MCF 10A (cell line): ENCODE results near the gene HPS6. TPM values are rescaled to one million over a fixed set of nuclear protein-coding genes. Genes with fewer than 3 reads are reported as not detected.

Source experiments
- Bru-seq: library from RNA; stranded (reverse); fragments of 400-500 nt; gene quantifications from one replicate; lab custom pipeline; 2021; lab: Mats Ljungman, UMichigan
- BruChase-seq, 2 experiments: library from RNA; stranded (reverse); fragments of 400-500 nt; gene quantifications; one replicate each; lab custom pipeline; 2021; lab: Mats Ljungman, UMichigan
- BruUV-seq: library from RNA; stranded (reverse); fragments of 400-500 nt; replicated peaks from 2 replicates; lab custom pipeline; 2021; lab: Mats Ljungman, UMichigan
- CTCF ChIA-PET: fragments of 300-600 bp; sonication (Branson Sonifier 250); formaldehyde crosslinking; extraction: SDS; loops from one replicate; lab custom pipeline; 2021; ENCODE audit warnings: antibody characterized with exemption, inconsistent platforms; lab: Yijun Ruan, JAX
- POLR2A ChIA-PET: fragments of 300-600, 350-650 bp; sonication (Branson Sonifier 250); formaldehyde crosslinking; extraction: SDS; loops from one replicate; lab custom pipeline; 2020; ENCODE audit warnings: antibody characterized with exemption, inconsistent platforms; lab: Yijun Ruan, JAX
- DNase-seq: peaks from one replicate; pipeline ENCODE4 v3.0.0-alpha.2; 2018; ENCODE audit not compliant: unreplicated experiment
- H3K27ac Mint-ChIP-seq: one replicate; pipeline ENCODE4 v1.8.0; 2022; ENCODE audit warnings: mild to moderate bottlenecking, low read depth, mixed read lengths; ENCODE audit not compliant: unreplicated experiment
- H3K27me3 Mint-ChIP-seq: one replicate; pipeline ENCODE4 v1.8.0; 2022; ENCODE audit warnings: mixed read lengths; ENCODE audit not compliant: insufficient read depth, unreplicated experiment
- H3K36me3 Mint-ChIP-seq: one replicate; pipeline ENCODE4 v1.8.0; 2022; ENCODE audit warnings: mild to moderate bottlenecking, moderate library complexity, mixed read lengths; ENCODE audit not compliant: insufficient read depth, unreplicated experiment
- H3K4me1 Mint-ChIP-seq: one replicate; pipeline ENCODE4 v1.8.0; 2022; ENCODE audit warnings: mixed read lengths; ENCODE audit not compliant: insufficient read depth, unreplicated experiment
- H3K4me3 Mint-ChIP-seq: one replicate; pipeline ENCODE4 v1.8.0; 2022; ENCODE audit warnings: mild to moderate bottlenecking, moderate library complexity, mixed read lengths; ENCODE audit not compliant: unreplicated experiment
- H3K9me3 Mint-ChIP-seq: one replicate; pipeline ENCODE4 v1.8.0; 2022; ENCODE audit warnings: mixed read lengths; ENCODE audit not compliant: unreplicated experiment
- CTCF ChIP-seq: fragments of 200-600 bp; IDR thresholded peaks from one replicate; pipeline ENCODE4 v1.8.0; 2022; ENCODE audit warnings: antibody characterized with exemption, mild to moderate bottlenecking; ENCODE audit not compliant: unreplicated experiment
- intact Hi-C: fragments of 100-400 bp; cut with micrococcal nuclease; formaldehyde crosslinking; loops from 2 replicates; pipeline ENCODE4 v1.14.1; 2022
- long read RNA-seq: library from polyadenylated mRNA; stranded (forward); transcript quantifications from one replicate; pipeline ENCODE4 v2.0.0, GENCODE V29; 2022
- total RNA-seq: library from RNA; stranded (reverse); gene quantifications from 2 replicates; pipeline ENCODE4 v1.2.3, GENCODE V29; 2022

The HPS6 gene
- total RNA-seq (15.0 and 16.6 TPM in 2 replicates), Bru-seq, nascent RNA (percentile 60 among the genes with signal in this experiment), BruChase-seq, experiment 1, labeled RNA remaining after a 6-hour chase (percentile 24 among the genes with signal in this experiment), BruChase-seq, experiment 2, labeled RNA remaining after a 2-hour chase (percentile 84 among the genes with signal in this experiment)
- long read RNA-seq, transcript HPS6-201 (1 exons, 2,649 nt) = major isoform, 22 of 22 reads
- long read RNA-seq, partial matches to known transcripts = 0 of 22 reads
- long read RNA-seq, other reads (novel, unspliced or antisense) = 0 of 22 reads

- Mint-ChIP-seq H3K4me1 (peaks cover 16% of the 10 kb centered on the region), H3K4me3 (peak within 1 kb of the TSS; percentile 83), H3K27ac (peak within 1 kb of the TSS; percentile 83), H3K27me3 (no peaks in the 10 kb centered on the region), H3K9me3 (no peaks in the 10 kb centered on the region), H3K36me3 (peaks cover 14% of the 10 kb centered on the region)
- no TSS peak for BruUV-seq
- intact Hi-C loops = loop anchor here (1.0 kb wide), 3 partner anchors 9 to 247 kb away; partner anchors contain the start of genes ARMH3 and OGA
- ChIA-PET POLR2A (interaction anchor here (0.5 to 2.5 kb wide), 13 partner anchors 8 to 455 kb away, joined by 3 to 25 read pairs (median 4); partner anchors contain the start of genes ARMH3, LDB1, NFKB2 and NPM3), CTCF (interaction anchor here (0.6 to 2.7 kb wide), 4 partner anchors 67 to 228 kb away, joined by 3 to 12 read pairs (median 4); no protein-coding TSS in a partner anchor)
- DNase-seq = peak; percentile 93
- no peak for TF ChIP-seq CTCF
These were observed at the start of gene HPS6 for GRCh38 chr10:102064868-102065560. HPS6 (plus strand) TSS chr10:102065349; CDS start chr10:102065475, 126 bp downstream.

GRCh38 chr10:102016416-102016815 is 48.7 kb upstream of the HPS6 start:
- H3K27me3 Mint-ChIP-seq = no peaks in the 10 kb centered on the region
- no peak for DNase-seq
- CTCF ChIA-PET = interaction anchor here (0.8 to 1.6 kb wide), 4 partner anchors 50 to 180 kb away, joined by 3 to 5 read pairs (median 4); no protein-coding TSS in a partner anchor
- H3K9me3 Mint-ChIP-seq = no peaks in the 10 kb centered on the region
- no peak for TF ChIP-seq CTCF
- POLR2A ChIA-PET = no interaction called here
- BruUV-seq = no TSS peak
- H3K36me3 Mint-ChIP-seq = peaks cover 56% of the 10 kb centered on the region
- H3K27ac Mint-ChIP-seq = no peak overlapping the region
- H3K4me1 Mint-ChIP-seq = no peaks in the 10 kb centered on the region
- H3K4me3 Mint-ChIP-seq = no peak overlapping the region
- intact Hi-C loops = no loop called here

GRCh38 chr10:102017295-102017694 is 47.9 kb upstream of the HPS6 start:
- CTCF ChIA-PET = interaction anchor here (1.1 to 1.6 kb wide), 3 partner anchors 55 to 180 kb away, joined by 3 to 4 read pairs (median 3); no protein-coding TSS in a partner anchor

More at GRCh38 chr10:102017295-102017694, 47.9 kb upstream of the HPS6 start:
- intact Hi-C loops = no loop called here
- Mint-ChIP-seq H3K4me1 (no peaks in the 10 kb centered on the region), H3K4me3 (no peak overlapping the region), H3K27ac (no peak overlapping the region), H3K36me3 (peaks cover 65% of the 10 kb centered on the region), H3K9me3 (no peaks in the 10 kb centered on the region), H3K27me3 (no peaks in the 10 kb centered on the region)
- POLR2A ChIA-PET = no interaction called here
- no peak for TF ChIP-seq CTCF
- no TSS peak for BruUV-seq
- DNase-seq = no peak
